HG03097 (cell line): ENCODE data around the gene DAND5.

Experiments used
- ATAC-seq: cut with Tn5 transposase; IDR thresholded peaks from one replicate; pipeline ENCODE4 v1.9.1; 2021; ENCODE audit not compliant: unreplicated experiment, low FRiP score

Gene DAND5

GRCh38 chr19:13019332-13019731 lies 50.0 kb downstream of the DAND5 start:
- ATAC-seq, result no peak

- ATAC-seq, result no peak
Observed at GRCh38 chr19:13020002-13020414, 50.6 kb downstream of the DAND5 start.

- ATAC-seq, result no peak
Observed at GRCh38 chr19:13022111-13022858, 52.9 kb downstream of the DAND5 start.

GRCh38 chr19:13022859-13023636 lies 53.7 kb downstream of the DAND5 start:
- ATAC-seq, result no peak

- ATAC-seq, result no peak
Observed at GRCh38 chr19:13023656-13024055, 54.3 kb downstream of the DAND5 start.
